ENCODE results near the gene ABCB9. TPM values are rescaled to one million over a fixed set of nuclear protein-coding genes. Genes with fewer than 3 reads are reported as not detected.

The ABCB9 gene
- total RNA-seq, 1 donor from 2014 or later, result 10.7 TPM

Other genes with a start within 250 kb of the ABCB9 start
- not detected in 2 replicates for gene HCAR3, start 249.7 kb downstream of the ABCB9 start, total RNA-seq
- gene HCAR1, start 235.6 kb downstream of the ABCB9 start, total RNA-seq, result under 0.01 and 0.04 TPM in 2 replicates
- gene DENR, start 213.6 kb downstream of the ABCB9 start, total RNA-seq, result 41.4 and 43.0 TPM in 2 replicates
- gene CCDC62, start 191.9 kb downstream of the ABCB9 start, total RNA-seq, result 0.39 and 0.46 TPM in 2 replicates
- 121 and 150 TPM in 2 replicates for gene HIP1R, start 131.0 kb downstream of the ABCB9 start, total RNA-seq
- 10.6 and 15.7 TPM in 2 replicates for gene VPS37B, start 70.3 kb downstream of the ABCB9 start, total RNA-seq
- gene OGFOD2, start 8.8 kb upstream of the ABCB9 start, total RNA-seq, result 9.1 and 12.3 TPM in 2 replicates
- gene ARL6IP4, start 14.2 kb upstream of the ABCB9 start, total RNA-seq, result 214 and 261 TPM in 2 replicates
- 5.7 and 8.7 TPM in 2 replicates for gene PITPNM2, start 184.6 kb upstream of the ABCB9 start, total RNA-seq